Uterus (tissue), 2 donors: ENCODE results near the gene TEK.

Source experiments
- CTCF ChIP-seq, 4 experiments: fragments of 200-600 bp in 2 of 4; fragments of 450-650 bp in 2 of 4; sonication (generic) in 2 of 4; IDR thresholded peaks; one replicate each; pipeline ENCODE4 v1.5.1; 2016 to 2019; ENCODE audit warnings: antibody characterized with exemption in 4 of 4, mild to moderate bottlenecking in 2 of 4, moderate library complexity in 1 of 4
- POLR2A ChIP-seq, 2 donors: fragments of 450-650 bp; IDR thresholded peaks; one replicate each; pipeline ENCODE4 v1.6.1; 2016; ENCODE audit warnings: antibody characterized with exemption in 2 of 2, mild to moderate bottlenecking in 1 of 2, moderate library complexity in 1 of 2

GRCh38 chr9:27089706-27090105 lies 19.3 kb upstream of the TEK start:
- TF ChIP-seq CTCF (IDR thresholded peaks at IDR 0.05) (no peak), POLR2A (IDR thresholded peaks at IDR 0.05) (no peak)
